ENCODE measurements around the gene COBLL1.

The COBLL1 gene

DNA sequence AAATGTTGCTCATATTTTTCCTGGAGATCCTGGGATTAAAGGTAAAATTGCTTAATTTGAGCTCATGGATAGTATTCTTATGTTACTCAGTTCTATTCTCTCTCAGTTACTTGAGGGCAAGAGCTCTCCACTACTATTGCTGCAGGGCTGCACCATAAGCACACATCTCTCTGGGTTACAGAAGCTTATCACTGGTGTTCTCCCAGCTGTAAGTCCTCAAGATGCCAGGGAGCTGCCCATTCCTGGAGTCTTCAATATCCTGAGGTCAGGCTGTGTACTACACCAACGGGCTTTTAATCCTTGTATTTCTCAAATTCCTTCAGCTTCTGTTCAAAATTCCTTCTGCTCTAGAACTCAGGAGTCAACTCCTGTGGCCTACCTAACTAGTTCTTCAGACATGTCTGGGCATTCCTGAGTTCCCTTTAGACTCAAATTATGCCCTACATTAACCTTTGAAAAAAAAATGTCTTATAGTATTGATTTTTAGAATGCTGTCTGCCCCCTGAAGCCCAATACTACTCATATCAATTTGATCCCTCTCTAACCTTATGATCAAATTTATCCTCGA lies 17.7 kb upstream of the COBLL1 start:
- Histone ChIP-seq H3K4me1 (ENCODE audit: insufficient read depth, poor library complexity, severe bottlenecking) (peaks cover 9% of the 10 kb centered on the region), H3K27ac (ENCODE audit: poor library complexity, severe bottlenecking) (no peak overlapping the region), H3K27me3 (ENCODE audit: insufficient read depth, poor library complexity, severe bottlenecking) (no peaks in the 10 kb centered on the region), H3K36me3 (ENCODE audit: low read depth) (no peaks in the 10 kb centered on the region), H3K4me3 (ENCODE audit: severe bottlenecking) (no peak overlapping the region), H3K9me3 (ENCODE audit: severe bottlenecking) (no peaks in the 10 kb centered on the region)
- ATAC-seq (ENCODE audit: low read depth) (no peak), DNase-seq (ENCODE audit: low spot score) (no peak)
- TF ChIP-seq, protein P1, sequence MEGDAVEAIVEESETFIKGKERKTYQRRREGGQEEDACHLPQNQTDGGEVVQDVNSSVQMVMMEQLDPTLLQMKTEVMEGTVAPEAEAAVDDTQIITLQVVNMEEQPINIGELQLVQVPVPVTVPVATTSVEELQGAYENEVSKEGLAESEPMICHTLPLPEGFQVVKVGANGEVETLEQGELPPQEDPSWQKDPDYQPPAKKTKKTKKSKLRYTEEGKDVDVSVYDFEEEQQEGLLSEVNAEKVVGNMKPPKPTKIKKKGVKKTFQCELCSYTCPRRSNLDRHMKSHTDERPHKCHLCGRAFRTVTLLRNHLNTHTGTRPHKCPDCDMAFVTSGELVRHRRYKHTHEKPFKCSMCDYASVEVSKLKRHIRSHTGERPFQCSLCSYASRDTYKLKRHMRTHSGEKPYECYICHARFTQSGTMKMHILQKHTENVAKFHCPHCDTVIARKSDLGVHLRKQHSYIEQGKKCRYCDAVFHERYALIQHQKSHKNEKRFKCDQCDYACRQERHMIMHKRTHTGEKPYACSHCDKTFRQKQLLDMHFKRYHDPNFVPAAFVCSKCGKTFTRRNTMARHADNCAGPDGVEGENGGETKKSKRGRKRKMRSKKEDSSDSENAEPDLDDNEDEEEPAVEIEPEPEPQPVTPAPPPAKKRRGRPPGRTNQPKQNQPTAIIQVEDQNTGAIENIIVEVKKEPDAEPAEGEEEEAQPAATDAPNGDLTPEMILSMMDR (IDR thresholded peaks at IDR 0.05; ENCODE audit: poor library complexity, severe bottlenecking): no peak

DNA sequence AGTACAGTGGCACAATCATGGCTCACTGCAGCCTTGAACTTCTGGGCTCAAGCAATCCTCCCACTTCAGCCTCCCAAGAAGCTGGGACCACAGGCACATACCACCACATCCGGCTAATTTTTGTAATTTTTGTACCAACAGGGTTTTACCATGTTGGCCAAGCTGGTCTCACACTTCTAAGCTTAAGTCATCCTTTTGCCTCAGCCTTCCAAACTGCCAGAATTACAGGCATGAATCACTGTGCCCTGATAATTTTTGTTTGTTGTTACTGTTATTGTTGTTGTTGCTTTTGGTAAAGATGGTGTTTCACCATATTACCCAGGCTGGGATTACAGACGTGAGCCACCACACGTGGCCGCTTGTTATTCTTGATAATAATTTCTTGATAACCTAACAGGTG lies 10.5 kb upstream of the COBLL1 start:
- peaks cover 30% of the 10 kb centered on the region for H3K4me1 ChIP-seq (ENCODE audit: insufficient read depth, poor library complexity, severe bottlenecking)
- ATAC-seq (ENCODE audit: low read depth): no peak
- no peaks in the 10 kb centered on the region for H3K9me3 ChIP-seq (ENCODE audit: severe bottlenecking)
- no peak overlapping the region for H3K4me3 ChIP-seq (ENCODE audit: severe bottlenecking)
- no peaks in the 10 kb centered on the region for H3K36me3 ChIP-seq (ENCODE audit: low read depth)
- no peak for DNase-seq (ENCODE audit: low spot score)
- no peaks in the 10 kb centered on the region for H3K27me3 ChIP-seq (ENCODE audit: insufficient read depth, poor library complexity, severe bottlenecking)
- TF ChIP-seq, protein P1 (IDR thresholded peaks at IDR 0.05; ENCODE audit: poor library complexity, severe bottlenecking): no peak
- H3K27ac ChIP-seq (ENCODE audit: poor library complexity, severe bottlenecking): no peak overlapping the region

DNA sequence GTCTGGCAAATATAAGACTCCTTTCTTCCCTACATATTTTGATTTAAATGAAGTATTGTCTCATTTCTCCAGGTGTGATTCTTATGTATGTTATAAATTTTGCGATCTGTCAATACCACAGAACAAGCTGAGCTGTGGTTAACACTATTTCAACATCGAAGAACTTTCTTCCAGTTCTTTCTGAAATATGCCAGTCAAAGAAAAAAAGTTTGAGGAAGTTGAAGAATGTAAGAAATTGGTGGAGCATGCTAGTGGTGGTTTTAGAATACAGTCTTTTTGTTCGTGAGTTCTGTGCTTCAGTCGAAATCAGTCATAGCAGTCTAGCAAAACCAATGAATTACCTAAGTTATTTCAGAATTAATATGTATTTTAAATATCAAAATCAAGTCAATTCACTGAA lies 8.6 kb upstream of the COBLL1 start:
- DNase-seq (ENCODE audit: low spot score) (no peak), ATAC-seq (ENCODE audit: low read depth) (peak; percentile 35; the same call in 2 of the 3 replicates)
- H3K4me3 ChIP-seq (ENCODE audit: severe bottlenecking): no peak overlapping the region
- H3K27ac ChIP-seq (ENCODE audit: poor library complexity, severe bottlenecking): peak overlapping the region; percentile 11
- no peaks in the 10 kb centered on the region for H3K27me3 ChIP-seq (ENCODE audit: insufficient read depth, poor library complexity, severe bottlenecking)
- no peaks in the 10 kb centered on the region for H3K9me3 ChIP-seq (ENCODE audit: severe bottlenecking)
- no peaks in the 10 kb centered on the region for H3K36me3 ChIP-seq (ENCODE audit: low read depth)
- TF ChIP-seq, protein P1 (IDR thresholded peaks at IDR 0.05; ENCODE audit: poor library complexity, severe bottlenecking): no peak
- peaks cover 38% of the 10 kb centered on the region for H3K4me1 ChIP-seq (ENCODE audit: insufficient read depth, poor library complexity, severe bottlenecking)

- Histone ChIP-seq H3K4me1 (ENCODE audit: insufficient read depth, poor library complexity, severe bottlenecking) (peaks cover 38% of the 10 kb centered on the region), H3K9me3 (ENCODE audit: severe bottlenecking) (no peaks in the 10 kb centered on the region), H3K36me3 (ENCODE audit: low read depth) (no peaks in the 10 kb centered on the region), H3K27me3 (ENCODE audit: insufficient read depth, poor library complexity, severe bottlenecking) (no peaks in the 10 kb centered on the region), H3K27ac (ENCODE audit: poor library complexity, severe bottlenecking) (peak overlapping the region; percentile 11), H3K4me3 (ENCODE audit: severe bottlenecking) (no peak overlapping the region)
- DNase-seq (ENCODE audit: low spot score) (no peak), ATAC-seq (ENCODE audit: low read depth) (no peak; the same call in 2 of the 3 replicates)
- TF ChIP-seq, protein P1 (IDR thresholded peaks at IDR 0.05; ENCODE audit: poor library complexity, severe bottlenecking): no peak
Measured at GRCh38 chr2:164849506-164849905, 7.9 kb upstream of the COBLL1 start.

GRCh38 chr2:164847981-164848741 lies 6.5 kb upstream of the COBLL1 start:
- DNase-seq (ENCODE audit: low spot score) (no peak), ATAC-seq (ENCODE audit: low read depth) (peak; percentile 75)
- H3K9me3 ChIP-seq (ENCODE audit: severe bottlenecking): no peaks in the 10 kb centered on the region
- peak overlapping the region; percentile 66 for H3K27ac ChIP-seq (ENCODE audit: poor library complexity, severe bottlenecking)
- no peaks in the 10 kb centered on the region for H3K36me3 ChIP-seq (ENCODE audit: low read depth)
- H3K4me3 ChIP-seq (ENCODE audit: severe bottlenecking): no peak overlapping the region
- TF ChIP-seq, protein P1 (IDR thresholded peaks at IDR 0.05; ENCODE audit: poor library complexity, severe bottlenecking): no peak
- peaks cover 45% of the 10 kb centered on the region for H3K4me1 ChIP-seq (ENCODE audit: insufficient read depth, poor library complexity, severe bottlenecking)
- H3K27me3 ChIP-seq (ENCODE audit: insufficient read depth, poor library complexity, severe bottlenecking): no peaks in the 10 kb centered on the region

Data from RWPE2 (cell line).